ENCODE data around the gene PCP4. TPM values are rescaled to one million over a fixed set of nuclear protein-coding genes. Genes with fewer than 3 reads are reported as not detected.

PCP4 gene
- total RNA-seq = not detected

- ATAC-seq (peak; percentile 49), DNase-seq (peak; percentile 45)
- Mint-ChIP-seq H3K4me1 (ENCODE audit: low read depth) (no peaks in the 10 kb centered on the region), H3K9me3 (ENCODE audit: insufficient read depth) (no peaks in the 10 kb centered on the region), H3K36me3 (ENCODE audit: low read depth) (no peaks in the 10 kb centered on the region), H3K27ac (no peak within 1 kb of the TSS), H3K4me3 (no peak within 1 kb of the TSS), H3K27me3 (ENCODE audit: low read depth) (peaks cover 3% of the 10 kb centered on the region)
- POLR2A ChIA-PET = interaction anchor here (0.7 kb wide), 1 partner anchor 14 kb away, joined by 3 read pairs; no protein-coding TSS in a partner anchor
- CTCF ChIA-PET = interaction anchor here (1.0 to 1.3 kb wide), 2 partner anchors 254 to 276 kb away, joined by 3 to 6 read pairs; no protein-coding TSS in a partner anchor
Measured at GRCh38 chr21:39867198-39867650, at the start of gene PCP4. PCP4 (plus strand) TSS chr21:39867438; CDS start chr21:39867502, 64 bp downstream.

- POLR2A ChIA-PET = no interaction called here
- Mint-ChIP-seq H3K4me3 (no peak overlapping the region), H3K27ac (no peak overlapping the region), H3K4me1 (ENCODE audit: low read depth) (no peaks in the 10 kb centered on the region), H3K9me3 (ENCODE audit: insufficient read depth) (peaks cover 3% of the 10 kb centered on the region), H3K36me3 (ENCODE audit: low read depth) (no peaks in the 10 kb centered on the region), H3K27me3 (ENCODE audit: low read depth) (no peaks in the 10 kb centered on the region)
- DNase-seq (no peak), ATAC-seq (no peak)
- CTCF ChIA-PET = no interaction called here
Measured at GRCh38 chr21:39818557-39818956, 48.7 kb upstream of the PCP4 start.

- ChIA-PET CTCF (no interaction called here), POLR2A (no interaction called here)
- ATAC-seq (no peak), DNase-seq (no peak)
- H3K4me1 Mint-ChIP-seq (ENCODE audit: low read depth) = no peaks in the 10 kb centered on the region
- H3K27me3 Mint-ChIP-seq (ENCODE audit: low read depth) = no peaks in the 10 kb centered on the region
- no peak overlapping the region for H3K4me3 Mint-ChIP-seq
- H3K9me3 Mint-ChIP-seq (ENCODE audit: insufficient read depth) = peaks cover 3% of the 10 kb centered on the region
- H3K27ac Mint-ChIP-seq = no peak overlapping the region
- no peaks in the 10 kb centered on the region for H3K36me3 Mint-ChIP-seq (ENCODE audit: low read depth)
Measured at GRCh38 chr21:39822042-39822441, 45.2 kb upstream of the PCP4 start.

- H3K4me1 Mint-ChIP-seq (ENCODE audit: low read depth) = no peaks in the 10 kb centered on the region
- no peaks in the 10 kb centered on the region for H3K27me3 Mint-ChIP-seq (ENCODE audit: low read depth)
- H3K27ac Mint-ChIP-seq = no peak overlapping the region
- H3K4me3 Mint-ChIP-seq = no peak overlapping the region
- ChIA-PET CTCF (no interaction called here), POLR2A (interaction anchor here (0.5 kb wide), 1 partner anchor 335 kb away, joined by 3 read pairs; no protein-coding TSS in a partner anchor)
- no peaks in the 10 kb centered on the region for H3K9me3 Mint-ChIP-seq (ENCODE audit: insufficient read depth)
- H3K36me3 Mint-ChIP-seq (ENCODE audit: low read depth) = no peaks in the 10 kb centered on the region
- DNase-seq = no peak
- ATAC-seq = no peak
Measured at GRCh38 chr21:39825250-39825649, 42.0 kb upstream of the PCP4 start.

- ChIA-PET POLR2A (no interaction called here), CTCF (no interaction called here)
- Mint-ChIP-seq H3K9me3 (ENCODE audit: insufficient read depth) (no peaks in the 10 kb centered on the region), H3K36me3 (ENCODE audit: low read depth) (no peaks in the 10 kb centered on the region), H3K4me3 (no peak overlapping the region), H3K4me1 (ENCODE audit: low read depth) (no peaks in the 10 kb centered on the region), H3K27ac (no peak overlapping the region), H3K27me3 (ENCODE audit: low read depth) (no peaks in the 10 kb centered on the region)
- ATAC-seq (no peak), DNase-seq (no peak)
Measured at GRCh38 chr21:39834543-39834942, 32.7 kb upstream of the PCP4 start.

GRCh38 chr21:39837861-39838359, 29.3 kb upstream of the PCP4 start:
- Mint-ChIP-seq H3K36me3 (ENCODE audit: low read depth) (no peaks in the 10 kb centered on the region), H3K9me3 (ENCODE audit: insufficient read depth) (no peaks in the 10 kb centered on the region), H3K27me3 (ENCODE audit: low read depth) (no peaks in the 10 kb centered on the region), H3K4me3 (no peak overlapping the region), H3K4me1 (ENCODE audit: low read depth) (no peaks in the 10 kb centered on the region), H3K27ac (no peak overlapping the region)
- ChIA-PET CTCF (no interaction called here), POLR2A (no interaction called here)
- ATAC-seq = no peak
- DNase-seq = no peak

GRCh38 chr21:39840373-39841097, 26.7 kb upstream of the PCP4 start:
- no peaks in the 10 kb centered on the region for H3K9me3 Mint-ChIP-seq (ENCODE audit: insufficient read depth)
- POLR2A ChIA-PET = no interaction called here

GRCh38 chr21:39842741-39843459, 24.3 kb upstream of the PCP4 start:
- DNase-seq (no peak), ATAC-seq (no peak)
- no peaks in the 10 kb centered on the region for H3K27me3 Mint-ChIP-seq (ENCODE audit: low read depth)
- H3K36me3 Mint-ChIP-seq (ENCODE audit: low read depth) = no peaks in the 10 kb centered on the region
- H3K27ac Mint-ChIP-seq = no peak overlapping the region
- ChIA-PET POLR2A (no interaction called here), CTCF (no interaction called here)
- H3K4me1 Mint-ChIP-seq (ENCODE audit: low read depth) = no peaks in the 10 kb centered on the region
- no peaks in the 10 kb centered on the region for H3K9me3 Mint-ChIP-seq (ENCODE audit: insufficient read depth)
- H3K4me3 Mint-ChIP-seq = no peak overlapping the region

More at GRCh38 chr21:39840373-39841097, 26.7 kb upstream of the PCP4 start:
- no peaks in the 10 kb centered on the region for H3K36me3 Mint-ChIP-seq (ENCODE audit: low read depth)
- no peaks in the 10 kb centered on the region for H3K4me1 Mint-ChIP-seq (ENCODE audit: low read depth)
- ATAC-seq (no peak), DNase-seq (no peak)
- H3K27ac Mint-ChIP-seq = no peak overlapping the region
- CTCF ChIA-PET = no interaction called here
- H3K4me3 Mint-ChIP-seq = no peak overlapping the region
- no peaks in the 10 kb centered on the region for H3K27me3 Mint-ChIP-seq (ENCODE audit: low read depth)

GRCh38 chr21:39843483-39843882, 23.8 kb upstream of the PCP4 start:
- Mint-ChIP-seq H3K9me3 (ENCODE audit: insufficient read depth) (no peaks in the 10 kb centered on the region), H3K4me1 (ENCODE audit: low read depth) (no peaks in the 10 kb centered on the region), H3K36me3 (ENCODE audit: low read depth) (no peaks in the 10 kb centered on the region), H3K4me3 (no peak overlapping the region), H3K27ac (no peak overlapping the region), H3K27me3 (ENCODE audit: low read depth) (no peaks in the 10 kb centered on the region)
- ChIA-PET CTCF (no interaction called here), POLR2A (no interaction called here)
- DNase-seq = no peak
- no peak for ATAC-seq

- no peak for DNase-seq
- Mint-ChIP-seq H3K9me3 (ENCODE audit: insufficient read depth) (no peaks in the 10 kb centered on the region), H3K27me3 (ENCODE audit: low read depth) (no peaks in the 10 kb centered on the region), H3K27ac (no peak overlapping the region), H3K4me1 (ENCODE audit: low read depth) (no peaks in the 10 kb centered on the region), H3K4me3 (no peak overlapping the region), H3K36me3 (ENCODE audit: low read depth) (no peaks in the 10 kb centered on the region)
- ChIA-PET POLR2A (no interaction called here), CTCF (no interaction called here)
- ATAC-seq = no peak
Measured at GRCh38 chr21:39843916-39844315, 23.3 kb upstream of the PCP4 start.

- H3K9me3 Mint-ChIP-seq (ENCODE audit: insufficient read depth) = no peaks in the 10 kb centered on the region
- no peaks in the 10 kb centered on the region for H3K36me3 Mint-ChIP-seq (ENCODE audit: low read depth)
- CTCF ChIA-PET = no interaction called here
- H3K27ac Mint-ChIP-seq = no peak overlapping the region
- DNase-seq (no peak), ATAC-seq (no peak)
- H3K4me3 Mint-ChIP-seq = no peak overlapping the region
- no peaks in the 10 kb centered on the region for H3K27me3 Mint-ChIP-seq (ENCODE audit: low read depth)
- POLR2A ChIA-PET = no interaction called here
- H3K4me1 Mint-ChIP-seq (ENCODE audit: low read depth) = no peaks in the 10 kb centered on the region
Measured at GRCh38 chr21:39845571-39846130, 21.6 kb upstream of the PCP4 start.

GRCh38 chr21:39847877-39848276, 19.4 kb upstream of the PCP4 start:
- no peaks in the 10 kb centered on the region for H3K4me1 Mint-ChIP-seq (ENCODE audit: low read depth)
- no peaks in the 10 kb centered on the region for H3K9me3 Mint-ChIP-seq (ENCODE audit: insufficient read depth)
- CTCF ChIA-PET = no interaction called here
- no peaks in the 10 kb centered on the region for H3K27me3 Mint-ChIP-seq (ENCODE audit: low read depth)
- ATAC-seq = no peak
- no peak overlapping the region for H3K27ac Mint-ChIP-seq
- no peak for DNase-seq
- H3K36me3 Mint-ChIP-seq (ENCODE audit: low read depth) = no peaks in the 10 kb centered on the region
- POLR2A ChIA-PET = no interaction called here
- no peak overlapping the region for H3K4me3 Mint-ChIP-seq

Measured in activated CD8-positive, alpha-beta T cell treated with anti-CD3 and anti-CD28 coated beads, Interleukin-2, amount 10 ng/mL, durations not matched to agents 7 days and 5 days (primary cell).